Aorta (tissue), 5 donors: ENCODE measurements around the gene CACNG5. TPM values are rescaled to one million over a fixed set of nuclear protein-coding genes. Genes with fewer than 3 reads are reported as not detected.
A peak's percentile ranks its signal among the peaks of the same experiment; 100 is the strongest.

ENCODE experiments used
- ATAC-seq: fragments of 200-7000 bp; cut with Tn5 transposase; one replicate; pipeline ENCODE4 v1.9.1; 2022; ENCODE audit warnings: moderate library complexity; ENCODE audit not compliant: low FRiP score
- DNase-seq, 2 donors: peaks; one replicate each; pipeline ENCODE4 v3.0.0-alpha.2; 2020
- H3K27ac ChIP-seq, 2 donors: one replicate each; pipeline ENCODE4 v1.5.1; 2013; ENCODE audit warnings: low read length in 2 of 2, mild to moderate bottlenecking in 2 of 2, moderate library complexity in 2 of 2, control low read depth in 1 of 2, inconsistent platforms in 1 of 2, low read depth in 1 of 2
- H3K27me3 ChIP-seq, 2 donors: one replicate each; pipeline ENCODE4 v1.6.1; 2013; ENCODE audit warnings: control low read depth in 1 of 2, low read length in 1 of 2, mild to moderate bottlenecking in 1 of 2, moderate library complexity in 1 of 2; ENCODE audit not compliant: insufficient read depth in 2 of 2, control insufficient read depth in 1 of 2
- H3K36me3 ChIP-seq, 2 donors: one replicate each; pipeline ENCODE4 v1.6.1; 2013; ENCODE audit warnings: control low read depth in 1 of 2, low read length in 1 of 2, mild to moderate bottlenecking in 1 of 2; ENCODE audit not compliant: insufficient read depth in 2 of 2, control insufficient read depth in 1 of 2
- H3K4me1 ChIP-seq, 2 donors: one replicate each; pipeline ENCODE4 v1.6.1; 2013; ENCODE audit warnings: low read length in 2 of 2, control low read depth in 1 of 2, mild to moderate bottlenecking in 1 of 2, moderate library complexity in 1 of 2; ENCODE audit not compliant: insufficient read depth in 2 of 2, control insufficient read depth in 1 of 2
- H3K4me3 ChIP-seq, 2 donors: one replicate each; pipeline ENCODE4 v1.5.1; 2013; ENCODE audit warnings: low read length in 2 of 2, control low read depth in 1 of 2, mild to moderate bottlenecking in 1 of 2
- H3K9me3 ChIP-seq: one replicate; pipeline ENCODE4 v1.6.1; 2013; ENCODE audit warnings: mild to moderate bottlenecking, low read length; ENCODE audit not compliant: control insufficient read depth
- WGBS, 2 donors: extraction: QIAGEN DNeasy Blood & Tissue Kit; methylation state at CpG; one replicate each; pipeline ENCODE4 v1.1.7; 2013; 5-methylcytosine and 5-hydroxymethylcytosine counted together
- intact Hi-C, 2 donors: fragments of 100-400 bp; cut with DNase I; formaldehyde crosslinking; loops; one replicate each; pipeline versions ENCODE4 v1.14.2 to v1.15.0; 2022
- long read RNA-seq, 2 donors: library from polyadenylated mRNA; unstranded; transcript quantifications; one replicate each; pipeline ENCODE4 v2.0.0, GENCODE V29; 2020 to 2021
- polyA plus RNA-seq, 2 donors: library from polyadenylated mRNA; stranded (reverse); fragments of 200-250 nt; gene quantifications; one replicate each; pipeline ENCODE4 v1.2.3, GENCODE V29; 2013
- total RNA-seq, 2 donors: library from RNA; stranded (reverse); fragmentation: NEBNext Ultra II Directional; extraction: Animal tissue kit (Norgen Biotek cat#: 25700); gene quantifications; one replicate each; pipeline ENCODE4 v1.2.1, GENCODE V29; 2021
- donor health status: healthy with polysubstance abuse.
- donor health status: Bipolar disorder and iron deficiency.
- donor health status: DM: no; HTN: no; CAD: no.
- donor health status: DM: no; HTN: no; CAD: no.
- donor health status: DM: yes; HTN: yes; CAD: no.

The CACNG5 gene, protein sequence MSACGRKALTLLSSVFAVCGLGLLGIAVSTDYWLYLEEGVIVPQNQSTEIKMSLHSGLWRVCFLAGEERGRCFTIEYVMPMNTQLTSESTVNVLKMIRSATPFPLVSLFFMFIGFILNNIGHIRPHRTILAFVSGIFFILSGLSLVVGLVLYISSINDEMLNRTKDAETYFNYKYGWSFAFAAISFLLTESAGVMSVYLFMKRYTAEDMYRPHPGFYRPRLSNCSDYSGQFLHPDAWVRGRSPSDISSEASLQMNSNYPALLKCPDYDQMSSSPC
- total RNA-seq, result not detected
- not detected for polyA plus RNA-seq
- long read RNA-seq, donor 1, result 0 reads
- long read RNA-seq, donor 2, result 0 reads

DNA sequence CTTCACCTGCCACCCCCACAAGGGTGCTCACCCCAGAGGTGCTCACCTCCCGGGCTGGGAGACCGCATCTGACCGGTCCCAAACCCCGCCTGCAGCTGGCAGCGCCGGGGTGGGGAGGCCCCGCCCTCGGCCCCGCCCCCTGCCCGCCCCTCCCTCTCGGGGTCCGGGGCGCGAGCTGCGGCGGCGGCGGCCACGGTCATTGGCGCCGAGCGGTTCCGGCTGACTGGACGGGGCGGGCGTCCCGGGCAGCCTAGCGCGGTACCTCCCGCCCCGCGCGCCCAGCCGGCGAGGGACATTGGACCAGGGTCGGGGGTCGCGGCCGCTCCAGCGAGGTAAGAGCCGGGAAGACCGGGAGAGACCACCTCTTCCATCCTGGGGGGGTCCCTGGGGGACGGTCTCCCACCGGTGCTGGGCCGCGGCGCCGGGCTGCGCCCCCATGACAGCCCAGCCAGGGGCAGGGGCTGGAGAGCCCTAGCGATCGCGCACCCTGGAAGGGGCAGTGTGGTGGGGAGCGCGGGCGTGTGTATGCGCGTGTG is at the start of gene CACNG5:
Gene CACNG5 (plus strand): TSS at position 199 of the 536 bp plus-strand sequence. CDS start 42,216 bp downstream, outside the sequence.
- H3K27me3 ChIP-seq, result no peaks in the 10 kb centered on the region
- ATAC-seq (no peak), DNase-seq (no peak)
- intact Hi-C loops, result no loop called here
- WGBS, 2 donors, result 5 to 6% methylated on average over 36 to 57 of the region's 57 CpGs
- H3K27ac ChIP-seq, result no peak within 1 kb of the TSS
- no peaks in the 10 kb centered on the region for H3K9me3 ChIP-seq
- no peak within 1 kb of the TSS for H3K4me3 ChIP-seq
- no peaks in the 10 kb centered on the region for H3K4me1 ChIP-seq
- H3K36me3 ChIP-seq, result no peaks in the 10 kb centered on the region

DNA sequence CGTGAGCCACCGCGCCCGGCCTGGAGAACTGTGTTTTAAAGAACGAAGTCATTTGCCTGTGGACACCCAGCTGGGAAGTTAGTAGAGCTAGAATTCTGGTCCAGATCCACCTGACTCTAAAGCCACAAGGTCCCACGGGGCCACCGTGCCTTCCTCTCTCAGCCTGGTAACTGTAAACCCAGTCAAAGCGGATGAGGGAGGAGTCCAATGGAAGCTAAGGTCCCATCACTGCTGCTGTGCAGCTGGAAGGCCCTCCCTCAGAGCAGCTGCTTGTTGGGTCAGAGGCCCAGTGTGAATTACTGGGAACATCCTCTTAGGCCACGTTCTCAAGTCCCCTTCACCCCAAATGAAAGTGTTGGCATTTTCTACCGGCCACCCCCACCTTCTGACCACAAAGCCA is 48.8 kb upstream of the CACNG5 start:
- WGBS, 2 donors, result 94 to 95% methylated on average over 10 of the region's 10 CpGs
- intact Hi-C loops, result no loop called here
- H3K36me3 ChIP-seq, result no peaks in the 10 kb centered on the region

DNA sequence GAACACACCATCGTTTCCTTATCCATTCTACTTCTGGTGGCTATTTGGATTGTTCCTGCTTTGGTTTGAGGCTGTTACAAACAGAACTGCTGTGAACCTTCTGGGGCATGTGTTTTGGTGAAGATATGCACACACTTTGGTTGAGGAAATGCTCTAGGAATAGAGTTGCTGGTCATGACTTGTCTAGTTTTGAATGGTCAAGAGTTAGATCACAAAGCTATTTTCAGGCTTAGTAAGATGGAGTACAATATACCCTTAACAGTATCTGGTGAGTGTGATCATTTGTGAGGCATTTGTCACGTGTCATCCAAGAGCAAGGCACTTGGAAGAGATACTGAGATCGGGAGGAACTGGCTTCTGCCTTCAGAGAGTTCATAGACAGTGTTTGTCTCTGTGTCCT is 47.0 kb upstream of the CACNG5 start:
- no peak overlapping the region for H3K27ac ChIP-seq
- H3K9me3 ChIP-seq, result no peaks in the 10 kb centered on the region
- WGBS, 2 donors, result 77 to 80% methylated on average over 3 of the region's 3 CpGs
- ATAC-seq (no peak), DNase-seq (no peak)
- H3K4me3 ChIP-seq, result no peak overlapping the region
- H3K36me3 ChIP-seq, result no peaks in the 10 kb centered on the region
- intact Hi-C loops, result no loop called here
- H3K27me3 ChIP-seq, result no peaks in the 10 kb centered on the region
- no peaks in the 10 kb centered on the region for H3K4me1 ChIP-seq

More for the DNA sequence above, 48.8 kb upstream of the CACNG5 start:
- ATAC-seq, result no peak
- no peaks in the 10 kb centered on the region for H3K9me3 ChIP-seq
- H3K4me1 ChIP-seq, result no peaks in the 10 kb centered on the region
- DNase-seq, result no peak
- H3K27ac ChIP-seq, result no peak overlapping the region
- no peaks in the 10 kb centered on the region for H3K27me3 ChIP-seq
- no peak overlapping the region for H3K4me3 ChIP-seq

DNA sequence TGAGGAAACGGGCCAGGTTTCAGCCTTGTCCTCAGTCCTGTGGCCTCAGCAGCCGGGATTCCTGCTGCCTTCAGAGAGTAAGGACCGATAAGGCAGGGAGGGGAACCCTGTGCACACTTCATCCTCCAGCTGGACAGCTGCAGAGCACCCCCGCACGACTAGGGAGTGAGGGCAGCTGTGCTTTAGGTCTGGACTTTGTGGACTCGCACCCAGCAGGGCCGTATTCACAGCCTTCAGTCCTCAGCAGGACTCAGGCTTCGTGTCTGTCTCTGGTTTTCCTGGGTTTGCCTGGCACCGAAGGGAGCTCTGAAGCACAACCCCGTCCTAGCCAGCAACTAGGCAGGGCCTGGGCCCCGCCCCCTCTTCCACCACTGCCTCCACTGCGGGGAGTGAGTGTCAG is 45.8 kb upstream of the CACNG5 start:
- no peaks in the 10 kb centered on the region for H3K27me3 ChIP-seq
- no peaks in the 10 kb centered on the region for H3K36me3 ChIP-seq
- no peak overlapping the region for H3K4me3 ChIP-seq
- intact Hi-C loops, result no loop called here
- ATAC-seq (no peak), DNase-seq (no peak)
- WGBS, 2 donors, result 76 to 85% methylated on average over 12 of the region's 12 CpGs
- H3K9me3 ChIP-seq, result no peaks in the 10 kb centered on the region
- no peak overlapping the region for H3K27ac ChIP-seq
- H3K4me1 ChIP-seq, result no peaks in the 10 kb centered on the region

DNA sequence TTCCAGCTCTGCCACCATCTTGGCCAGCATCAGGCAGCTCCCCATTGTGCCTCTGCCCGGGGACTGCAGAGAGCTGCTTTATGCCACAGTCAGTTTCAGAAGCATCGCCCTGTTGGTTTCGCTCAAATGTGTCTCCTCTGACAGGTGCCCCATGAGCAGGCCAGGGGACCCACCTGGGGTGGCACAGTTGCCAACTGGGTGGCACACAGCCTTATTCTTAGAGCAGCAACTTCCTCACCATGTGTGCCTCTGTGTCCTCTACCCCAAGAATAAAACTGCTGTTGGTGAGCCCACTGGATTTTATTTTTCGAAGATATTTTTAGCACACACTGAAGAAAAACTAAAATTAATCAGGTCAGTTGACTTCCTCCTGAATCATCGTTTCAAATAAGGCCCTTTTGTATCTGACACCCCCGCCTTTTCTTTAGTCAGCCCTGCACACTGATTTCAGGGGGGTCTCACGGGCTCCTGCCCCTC is 44.9 kb upstream of the CACNG5 start:
- Histone ChIP-seq H3K27me3 (no peaks in the 10 kb centered on the region), H3K9me3 (no peaks in the 10 kb centered on the region), H3K27ac (no peak overlapping the region), H3K4me1 (no peaks in the 10 kb centered on the region), H3K4me3 (no peak overlapping the region), H3K36me3 (no peaks in the 10 kb centered on the region)
- no peak for DNase-seq
- intact Hi-C loops, result no loop called here
- 58 to 61% methylated on average over 7 of the region's 7 CpGs for WGBS, 2 donors
- no peak for ATAC-seq

DNA sequence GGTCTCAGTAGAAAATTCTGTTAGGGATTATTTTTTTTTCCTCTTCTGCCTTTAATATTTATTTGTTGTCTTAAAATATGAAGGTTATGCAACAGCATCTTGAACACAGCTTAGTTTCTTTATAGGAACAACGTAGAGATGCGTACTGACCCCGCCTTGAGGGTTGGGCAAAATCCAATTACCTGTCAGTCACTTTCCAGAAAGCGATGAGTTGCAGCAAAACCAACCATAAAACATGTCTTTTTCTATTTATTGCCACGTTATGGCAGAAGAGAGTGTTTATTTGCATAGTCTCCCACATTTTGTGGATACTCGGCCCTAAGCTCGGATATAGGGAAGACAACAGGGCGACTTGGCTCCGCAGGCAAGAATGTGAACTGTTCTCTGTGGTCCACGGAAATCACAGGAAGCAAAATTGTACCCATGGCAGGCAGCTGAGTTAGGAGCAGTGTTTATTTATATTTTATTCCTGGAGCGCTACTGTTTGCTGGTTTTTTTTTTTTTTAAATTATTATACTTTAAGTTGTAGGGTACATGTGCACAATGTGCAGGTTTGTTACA is 44.3 kb upstream of the CACNG5 start:
- no peak overlapping the region for H3K27ac ChIP-seq
- intact Hi-C loops, result no loop called here
- H3K4me3 ChIP-seq, result no peak overlapping the region
- DNase-seq, result no peak
- H3K4me1 ChIP-seq, result no peaks in the 10 kb centered on the region
- H3K27me3 ChIP-seq, result no peaks in the 10 kb centered on the region
- ATAC-seq, result no peak
- WGBS, 2 donors, result 86 to 92% methylated on average over 11 of the region's 11 CpGs
- no peaks in the 10 kb centered on the region for H3K36me3 ChIP-seq
- H3K9me3 ChIP-seq, result no peaks in the 10 kb centered on the region

DNA sequence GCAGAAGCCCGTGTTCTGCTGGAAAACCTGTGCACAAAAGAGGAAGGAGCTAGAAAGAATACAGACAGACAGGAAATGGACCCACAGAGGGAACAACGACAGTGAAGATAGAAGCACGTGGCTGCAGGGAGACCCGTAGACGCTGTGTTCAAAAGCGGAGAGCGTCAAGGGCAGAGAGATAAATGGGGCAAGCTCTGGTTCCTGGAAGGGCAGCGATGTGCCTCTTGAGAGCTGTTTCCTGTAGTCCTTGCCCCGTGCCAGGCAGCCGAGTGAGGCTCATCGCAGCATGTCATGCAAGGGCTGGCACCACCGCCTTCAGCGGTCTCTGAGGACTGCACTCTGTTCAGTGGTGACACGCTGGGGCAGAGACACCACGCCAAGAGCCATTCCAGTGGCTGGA is 43.6 kb upstream of the CACNG5 start:
- intact Hi-C loops, result no loop called here
- Histone ChIP-seq H3K36me3 (no peaks in the 10 kb centered on the region), H3K9me3 (no peaks in the 10 kb centered on the region), H3K4me1 (no peaks in the 10 kb centered on the region), H3K27ac (no peak overlapping the region), H3K4me3 (no peak overlapping the region), H3K27me3 (no peaks in the 10 kb centered on the region)
- DNase-seq (peak in 1 of 2 donors; percentile 73), ATAC-seq (no peak)
- WGBS, 2 donors, result 15 to 18% methylated on average over 15 of the region's 15 CpGs

DNA sequence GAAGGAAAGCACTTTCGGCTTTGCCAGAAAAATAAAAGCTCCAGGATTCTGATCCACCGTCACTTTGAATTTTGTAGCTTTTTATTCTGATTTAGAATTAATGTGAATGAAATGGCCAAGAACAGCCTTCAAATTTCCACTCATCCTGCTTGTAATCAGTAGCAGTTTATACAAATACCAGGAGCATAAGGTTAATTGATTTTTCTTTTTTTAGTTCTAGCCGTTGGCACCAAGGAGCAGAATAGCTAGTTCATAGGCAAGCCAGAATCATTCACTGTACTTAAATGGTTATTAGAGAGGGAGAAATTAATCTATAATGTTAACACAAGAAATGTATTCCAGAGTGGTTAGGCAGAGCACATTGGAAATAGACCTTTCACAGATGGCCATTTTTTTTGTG is 41.1 kb upstream of the CACNG5 start:
- H3K4me3 ChIP-seq, result no peak overlapping the region
- no peaks in the 10 kb centered on the region for H3K9me3 ChIP-seq
- H3K36me3 ChIP-seq, result no peaks in the 10 kb centered on the region
- 88 to 95% methylated on average over 3 of the region's 3 CpGs for WGBS, 2 donors
- no peaks in the 10 kb centered on the region for H3K4me1 ChIP-seq
- H3K27me3 ChIP-seq, result no peaks in the 10 kb centered on the region
- DNase-seq (no peak), ATAC-seq (no peak)
- no peak overlapping the region for H3K27ac ChIP-seq
- intact Hi-C loops, result no loop called here

DNA sequence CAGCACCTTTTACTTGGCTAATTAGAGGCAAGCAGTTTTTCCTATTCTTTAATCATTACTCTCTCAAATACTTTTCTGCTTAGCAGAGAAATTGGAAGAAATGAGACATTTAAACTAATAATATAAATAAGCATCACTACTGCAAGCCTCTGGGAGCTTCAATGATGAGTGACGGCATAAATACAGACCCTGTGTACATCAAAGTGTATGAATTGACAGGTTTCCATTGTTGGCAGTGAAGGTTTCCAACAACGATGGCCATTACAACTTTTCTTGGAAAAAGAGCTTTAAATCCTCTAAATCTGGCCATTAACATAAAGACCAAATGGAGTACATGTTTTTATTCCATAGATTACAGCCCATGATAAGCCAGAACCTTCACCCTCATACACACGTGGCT is 39.4 kb upstream of the CACNG5 start:
- Histone ChIP-seq H3K27me3 (no peaks in the 10 kb centered on the region), H3K4me3 (no peak overlapping the region), H3K4me1 (no peaks in the 10 kb centered on the region), H3K9me3 (no peaks in the 10 kb centered on the region), H3K36me3 (no peaks in the 10 kb centered on the region), H3K27ac (no peak overlapping the region)
- DNase-seq (no peak), ATAC-seq (no peak)
- 88 to 92% methylated on average over 3 of the region's 3 CpGs for WGBS, 2 donors
- intact Hi-C loops, result no loop called here
